ENCODE measurements around the gene RTL10. TPM values are rescaled to one million over a fixed set of nuclear protein-coding genes. Genes with fewer than 3 reads are reported as not detected.

The RTL10 gene
- total and polyA plus RNA-seq, 2 of the 13 experiments (the other 11 are each of a cell fraction or from before 2014, with no cell fraction given): 14.1 to 15.8 TPM

DNA sequence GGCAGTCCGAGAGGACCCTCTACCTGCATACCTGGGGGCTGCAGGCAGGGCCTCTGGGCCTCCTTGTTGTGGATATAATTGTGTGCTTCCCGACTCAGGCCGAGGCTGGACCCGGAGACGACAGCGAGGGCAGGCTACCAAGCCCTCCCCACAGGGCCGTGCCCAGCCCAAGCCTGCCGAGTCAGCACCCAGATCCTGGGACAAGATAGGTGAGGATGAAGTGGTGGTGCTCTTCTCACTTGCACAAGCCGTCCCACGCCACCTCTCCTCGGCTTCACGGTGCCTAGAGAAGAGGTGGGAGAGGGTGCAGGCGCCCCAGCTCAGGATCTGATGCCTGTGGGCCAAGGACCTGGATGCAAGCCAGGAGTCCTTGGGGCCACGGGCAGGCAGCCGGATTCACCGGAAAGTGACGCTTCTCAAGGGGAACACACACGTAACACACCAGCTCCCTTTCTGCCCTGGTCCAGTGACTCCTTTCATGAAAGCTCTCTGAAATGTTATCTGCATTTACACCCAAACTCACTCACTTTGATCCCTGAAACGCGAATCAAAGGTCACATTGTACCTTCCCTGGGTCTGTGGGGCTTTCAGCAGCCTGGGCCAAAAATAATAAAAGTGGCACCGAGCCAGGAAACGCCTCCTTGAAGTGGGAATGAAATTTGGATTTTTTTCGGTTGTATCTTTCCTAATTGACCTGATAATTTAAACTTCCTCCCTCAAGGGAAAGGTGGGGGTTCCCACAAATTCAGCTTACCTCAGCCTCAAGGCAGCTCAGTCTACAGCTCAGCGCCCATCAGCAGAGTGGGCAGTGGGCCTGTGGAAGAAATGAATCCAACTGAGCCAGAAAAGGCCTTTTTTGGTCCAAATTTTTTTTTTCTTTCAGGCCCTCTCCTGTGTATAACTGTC, 1.1 kb upstream of the RTL10 start (continued):
- TF ChIP-seq HINFP (CRISPR knock-in tag; IDR thresholded peaks at IDR 0.05; ENCODE audit: low read depth): no peak
- TF ChIP-seq PHF8 (CRISPR knock-in tag; IDR thresholded peaks at IDR 0.05): no peak
- TF ChIP-seq UBTF (CRISPR knock-in tag; IDR thresholded peaks at IDR 0.05): peak; percentile 55
- peak; percentile 21; the same call in 1 of the 2 replicates for TF ChIP-seq NFKB2 (CRISPR knock-in tag; IDR thresholded peaks at IDR 0.05; ENCODE audit: borderline replicate concordance)
- peak; percentile 48; the same call in 1 of the 2 replicates for TF ChIP-seq TMF1 (CRISPR knock-in tag; IDR thresholded peaks at IDR 0.05; ENCODE audit: low read depth)
- TF ChIP-seq, protein P1, sequence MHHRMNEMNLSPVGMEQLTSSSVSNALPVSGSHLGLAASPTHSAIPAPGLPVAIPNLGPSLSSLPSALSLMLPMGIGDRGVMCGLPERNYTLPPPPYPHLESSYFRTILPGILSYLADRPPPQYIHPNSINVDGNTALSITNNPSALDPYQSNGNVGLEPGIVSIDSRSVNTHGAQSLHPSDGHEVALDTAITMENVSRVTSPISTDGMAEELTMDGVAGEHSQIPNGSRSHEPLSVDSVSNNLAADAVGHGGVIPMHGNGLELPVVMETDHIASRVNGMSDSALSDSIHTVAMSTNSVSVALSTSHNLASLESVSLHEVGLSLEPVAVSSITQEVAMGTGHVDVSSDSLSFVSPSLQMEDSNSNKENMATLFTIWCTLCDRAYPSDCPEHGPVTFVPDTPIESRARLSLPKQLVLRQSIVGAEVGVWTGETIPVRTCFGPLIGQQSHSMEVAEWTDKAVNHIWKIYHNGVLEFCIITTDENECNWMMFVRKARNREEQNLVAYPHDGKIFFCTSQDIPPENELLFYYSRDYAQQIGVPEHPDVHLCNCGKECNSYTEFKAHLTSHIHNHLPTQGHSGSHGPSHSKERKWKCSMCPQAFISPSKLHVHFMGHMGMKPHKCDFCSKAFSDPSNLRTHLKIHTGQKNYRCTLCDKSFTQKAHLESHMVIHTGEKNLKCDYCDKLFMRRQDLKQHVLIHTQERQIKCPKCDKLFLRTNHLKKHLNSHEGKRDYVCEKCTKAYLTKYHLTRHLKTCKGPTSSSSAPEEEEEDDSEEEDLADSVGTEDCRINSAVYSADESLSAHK (CRISPR knock-in tag; IDR thresholded peaks at IDR 0.05; ENCODE audit: borderline replicate concordance): no peak
- TF ChIP-seq TBL1XR1 (IDR thresholded peaks at IDR 0.05; ENCODE audit: borderline replicate concordance, low read length, partially characterized antibody): no peak
- no peak for TF ChIP-seq TCF12 (IDR thresholded peaks at IDR 0.05)
- no peak for TF ChIP-seq TCF12 (CRISPR knock-in tag; IDR thresholded peaks at IDR 0.05)
- 0 out of 2 replicates have a peak, but pooled peaks have one; percentile 21 for TF ChIP-seq TOPORS (CRISPR knock-in tag; IDR thresholded peaks at IDR 0.05)
- no peak for TF ChIP-seq NFRKB (IDR thresholded peaks at IDR 0.05)
- no peak for TF ChIP-seq CREB3 (CRISPR knock-in tag; IDR thresholded peaks at IDR 0.05)
- TF ChIP-seq ATM (IDR thresholded peaks at IDR 0.05; ENCODE audit: borderline replicate concordance): no peak
- TF ChIP-seq KAT7 (CRISPR knock-in tag; IDR thresholded peaks at IDR 0.05; ENCODE audit: borderline replicate concordance): no peak
- no peak for TF ChIP-seq NBN (conservative IDR thresholded peaks at IDR 0.05)
- TF ChIP-seq, protein P2, sequence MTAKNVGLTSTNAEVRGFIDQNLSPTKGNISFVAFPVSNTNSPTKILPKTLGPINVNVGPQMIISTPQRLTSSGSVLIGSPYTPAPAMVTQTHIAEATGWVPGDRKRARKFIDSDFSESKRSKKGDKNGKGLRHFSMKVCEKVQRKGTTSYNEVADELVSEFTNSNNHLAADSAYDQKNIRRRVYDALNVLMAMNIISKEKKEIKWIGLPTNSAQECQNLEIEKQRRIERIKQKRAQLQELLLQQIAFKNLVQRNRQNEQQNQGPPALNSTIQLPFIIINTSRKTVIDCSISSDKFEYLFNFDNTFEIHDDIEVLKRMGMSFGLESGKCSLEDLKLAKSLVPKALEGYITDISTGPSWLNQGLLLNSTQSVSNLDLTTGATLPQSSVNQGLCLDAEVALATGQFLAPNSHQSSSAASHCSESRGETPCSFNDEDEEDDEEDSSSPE (CRISPR knock-in tag; IDR thresholded peaks at IDR 0.05): no peak
- TF ChIP-seq SIN3B (IDR thresholded peaks at IDR 0.05; ENCODE audit: low read length): 0 out of 2 replicates have a peak, but pooled peaks have one; percentile 34
- peak; percentile 69 for TF ChIP-seq PHF21A (CRISPR knock-in tag; IDR thresholded peaks at IDR 0.05)
- peak; percentile 90 for TF ChIP-seq HNF4A (CRISPR knock-in tag; IDR thresholded peaks at IDR 0.05)
- no peak for TF ChIP-seq ARHGAP35 (CRISPR knock-in tag; IDR thresholded peaks at IDR 0.05; ENCODE audit: borderline replicate concordance)
- peak; percentile 64; the same call in 1 of the 2 replicates for TF ChIP-seq MEF2D (CRISPR knock-in tag; IDR thresholded peaks at IDR 0.05)

Measured in HepG2 (cell line).